H1 (cell line): Measurements from ENCODE around the gene RUSC2. TPM values are rescaled to one million over a fixed set of nuclear protein-coding genes. Genes with fewer than 3 reads are reported as not detected.

Experiments used
- CTCF ChIA-PET: fragments of 300-600 bp; sonication (Branson Sonifier 250); formaldehyde crosslinking; loops from one replicate; lab custom pipeline; 2021; ENCODE audit not compliant: partially characterized antibody; lab: Charles Lee
- POLR2A ChIA-PET: fragments of 300-600 bp; sonication (Branson Sonifier 250); formaldehyde crosslinking; loops from one replicate; lab custom pipeline; 2021; ENCODE audit warnings: inconsistent platforms; ENCODE audit not compliant: partially characterized antibody; lab: Charles Lee
- DNase-seq, 2 experiments: peaks; one replicate each; pipeline versions ENCODE4 v3.0.0 to v3.0.0-alpha.2; 2010 to 2022; ENCODE audit warnings: low spot score in 2 of 2, low read depth in 1 of 2, mixed read lengths in 1 of 2
- FAIRE-seq: peaks from 2 replicates; lab custom pipeline; 2011; peaks lifted over from hg19 to GRCh38; lab: Jason Lieb, UNC
- H2AFZ ChIP-seq: 2 replicates; pipeline ENCODE4 v1.8.1; 2012; ENCODE audit warnings: low read length, inconsistent platforms
- H2AK5ac ChIP-seq: 2 replicates; pipeline ENCODE4 v1.6.1; 2013; ENCODE audit warnings: low read depth, low read length
- H2BK120ac ChIP-seq: replicated peaks from 2 replicates; pipeline ENCODE3; 2013; ENCODE audit warnings: low read depth, low read length, inconsistent platforms
- H2BK12ac ChIP-seq: 2 replicates; pipeline ENCODE4 v1.6.1; 2013; ENCODE audit warnings: low read depth, low read length
- H2BK15ac ChIP-seq: 2 replicates; pipeline ENCODE4 v1.6.1; 2013; ENCODE audit warnings: low read length
- H2BK20ac ChIP-seq: 2 replicates; pipeline ENCODE4 v1.6.1; 2013; ENCODE audit warnings: low read length
- H2BK5ac ChIP-seq: 2 replicates; pipeline ENCODE4 v1.6.1; 2013; ENCODE audit warnings: low read depth, low read length
- H3K14ac ChIP-seq: 2 replicates; pipeline ENCODE4 v1.6.1; 2013; ENCODE audit warnings: inconsistent platforms; ENCODE audit not compliant: insufficient read length
- H3K18ac ChIP-seq: 2 replicates; pipeline ENCODE4 v1.6.1; 2013; ENCODE audit warnings: low read length; ENCODE audit errors: extremely low read depth
- H3K23ac ChIP-seq: 2 replicates; pipeline ENCODE4 v1.6.1; 2013; ENCODE audit warnings: inconsistent platforms; ENCODE audit not compliant: insufficient read length
- H3K23me2 ChIP-seq: 2 replicates; pipeline ENCODE4 v1.6.1; 2013; ENCODE audit warnings: low read depth, low read length
- H3K27ac ChIP-seq: 2 replicates; pipeline ENCODE4 v1.6.1; 2011; ENCODE audit warnings: low read depth, low read length, inconsistent platforms
- H3K27me3 ChIP-seq, 4 experiments: replicated peaks in 1 of 4; 1 replicate in 1 of 4; 2 replicates in 3 of 4; pipeline versions ENCODE4 v1.6.1 to v1.8.1; 2011 to 2013; ENCODE audit warnings: low read length in 3 of 4, mild to moderate bottlenecking in 3 of 4, inconsistent platforms in 2 of 4, mixed read lengths in 2 of 4, moderate library complexity in 1 of 4; ENCODE audit not compliant: control insufficient read depth in 3 of 4, insufficient read depth in 3 of 4; ENCODE audit errors: extremely low read depth in 1 of 4
- H3K36me3 ChIP-seq, 4 experiments: 2 replicates each; pipeline versions ENCODE4 v1.6.1 to v1.8.1; 2011 to 2013; ENCODE audit warnings: mild to moderate bottlenecking in 4 of 4, low read length in 3 of 4, moderate library complexity in 2 of 4, control low read depth in 1 of 4, inconsistent platforms in 1 of 4; ENCODE audit not compliant: insufficient read depth in 4 of 4, control insufficient read depth in 2 of 4
- H3K4ac ChIP-seq: replicated peaks from 2 replicates; pipeline ENCODE3; 2013; ENCODE audit warnings: low read length, low read depth, mixed read lengths, inconsistent platforms; ENCODE audit not compliant: insufficient read length
- H3K4me1 ChIP-seq, 4 experiments: replicated peaks in 1 of 4; 1 replicate in 1 of 4; 2 replicates in 3 of 4; pipeline versions ENCODE4 v1.6.1 to v1.8.1; 2011 to 2013; ENCODE audit warnings: low read length in 3 of 4, inconsistent platforms in 2 of 4, mixed read lengths in 1 of 4; ENCODE audit not compliant: insufficient read depth in 4 of 4, control insufficient read depth in 3 of 4
- H3K4me2 ChIP-seq, 2 experiments: 2 replicates each; pipeline versions ENCODE4 v1.6.1 to v1.8.1; 2011 to 2013; ENCODE audit warnings: low read depth in 2 of 2, low read length in 2 of 2, control low read depth in 1 of 2, inconsistent platforms in 1 of 2, mild to moderate bottlenecking in 1 of 2; ENCODE audit not compliant: insufficient read depth in 1 of 2
- H3K4me3 ChIP-seq, 4 experiments: fragments of 200-600, 300-600 bp in 1 of 4; sonication (generic), shearing (Covaris generic), sonication (Bioruptor Twin) in 1 of 4; 2 replicates each; pipeline versions ENCODE4 v1.5.1 to v1.8.1; 2011 to 2016; ENCODE audit warnings: low read length in 4 of 4, low read depth in 3 of 4, control low read depth in 2 of 4, inconsistent platforms in 2 of 4, mild to moderate bottlenecking in 2 of 4, mixed read lengths in 1 of 4, moderate library complexity in 1 of 4; ENCODE audit not compliant: insufficient read depth in 2 of 4; ENCODE audit errors: extremely low read depth in 1 of 4
- H3K56ac ChIP-seq: replicated peaks from 2 replicates; pipeline ENCODE3; 2013; ENCODE audit warnings: low read depth, mild to moderate bottlenecking, mixed read lengths, low read length, inconsistent platforms; ENCODE audit not compliant: insufficient read length
- H3K79me1 ChIP-seq: 2 replicates; pipeline ENCODE4 v1.6.1; 2013; ENCODE audit warnings: low read depth, low read length, control low read depth
- H3K79me2 ChIP-seq, 2 experiments: 2 replicates each; pipeline versions ENCODE4 v1.6.1 to v1.8.1; 2012 to 2013; ENCODE audit warnings: low read length in 2 of 2, mild to moderate bottlenecking in 2 of 2, inconsistent platforms in 1 of 2; ENCODE audit not compliant: insufficient read depth in 2 of 2, control insufficient read depth in 1 of 2
- H3K9ac ChIP-seq, 4 experiments: replicated peaks in 1 of 4; 1 replicate in 1 of 4; 2 replicates in 3 of 4; pipeline versions ENCODE4 v1.6.1 to v1.8.1; 2011 to 2013; ENCODE audit warnings: low read depth in 3 of 4, low read length in 3 of 4, control low read depth in 2 of 4, mild to moderate bottlenecking in 2 of 4, moderate library complexity in 2 of 4, inconsistent platforms in 1 of 4; ENCODE audit errors: extremely low read depth in 1 of 4
- H3K9me3 ChIP-seq, 2 experiments: 2 replicates each; pipeline versions ENCODE4 v1.6.1 to v1.8.1; 2012 to 2013; ENCODE audit warnings: mild to moderate bottlenecking in 2 of 2, moderate library complexity in 2 of 2, control low read depth in 1 of 2, inconsistent platforms in 1 of 2, low read depth in 1 of 2, low read length in 1 of 2, mixed read lengths in 1 of 2; ENCODE audit not compliant: insufficient read depth in 2 of 2
- H4K20me1 ChIP-seq, 2 experiments: replicated peaks in 1 of 2; 2 replicates each; pipeline versions ENCODE3 to v1.8.1; 2011 to 2013; ENCODE audit warnings: inconsistent platforms in 2 of 2, low read length in 2 of 2, mild to moderate bottlenecking in 1 of 2; ENCODE audit not compliant: insufficient read depth in 2 of 2, control insufficient read depth in 1 of 2
- H4K5ac ChIP-seq: 2 replicates; pipeline ENCODE4 v1.6.1; 2013; ENCODE audit warnings: low read length, low read depth, mixed read lengths, inconsistent platforms; ENCODE audit not compliant: insufficient read length
- H4K8ac ChIP-seq: 2 replicates; pipeline ENCODE4 v1.8.0; 2013; ENCODE audit warnings: mild to moderate bottlenecking, moderate library complexity, low read length, inconsistent platforms; ENCODE audit not compliant: insufficient read depth; ENCODE audit errors: extremely low read depth
- H4K91ac ChIP-seq: replicated peaks from 2 replicates; pipeline ENCODE3; 2013; ENCODE audit warnings: low read length, mixed read lengths, inconsistent platforms; ENCODE audit not compliant: insufficient read length
- ASH2L ChIP-seq: fragments of 200-600, 300-600 bp; sonication (generic); IDR thresholded peaks from one replicate; pipeline ENCODE4 v1.7.1; 2017; ENCODE audit warnings: low read length
- CREB1 ChIP-seq: IDR thresholded peaks from 2 replicates; pipeline ENCODE4 v1.6.1; 2012; ENCODE audit warnings: inconsistent platforms
- CTBP2 ChIP-seq: IDR thresholded peaks from 2 replicates; pipeline ENCODE4 v1.7.0; 2011; ENCODE audit warnings: borderline replicate concordance, mild to moderate bottlenecking, moderate library complexity, mixed read lengths, low read length; ENCODE audit not compliant: insufficient read depth, insufficient read length
- E2F6 ChIP-seq: IDR thresholded peaks from 2 replicates; pipeline ENCODE4 v1.6.1; 2012; ENCODE audit warnings: inconsistent platforms
- HDAC6 ChIP-seq: IDR thresholded peaks from one replicate; pipeline ENCODE4 v1.7.1; 2012; ENCODE audit warnings: low read depth, mild to moderate bottlenecking, inconsistent platforms, low read length, moderate library complexity
- KDM4A ChIP-seq: IDR thresholded peaks from one replicate; pipeline ENCODE4 v1.7.1; 2012; ENCODE audit warnings: low read depth, mild to moderate bottlenecking, moderate library complexity, low read length, inconsistent platforms; ENCODE audit not compliant: severe bottlenecking
- RXRA ChIP-seq: IDR thresholded peaks from 2 replicates; pipeline ENCODE4 v1.6.1; 2011; ENCODE audit warnings: low read depth, mild to moderate bottlenecking, low read length, moderate library complexity; ENCODE audit not compliant: insufficient read depth
- SIN3A ChIP-seq, 2 experiments: IDR thresholded peaks in 1 of 2; conservative IDR thresholded peaks in 1 of 2; 2 replicates each; pipeline ENCODE4 v1.6.1; 2011 to 2012; ENCODE audit warnings: low read length in 2 of 2, improper control_type of control experiment in 1 of 2, low read depth in 1 of 2, mild to moderate bottlenecking in 1 of 2
- SIRT6 ChIP-seq: IDR thresholded peaks from one replicate; pipeline ENCODE4 v1.7.1; 2012; ENCODE audit warnings: low read length, inconsistent platforms
- SIX5 ChIP-seq: IDR thresholded peaks from 2 replicates; pipeline ENCODE4 v1.6.1; 2011; ENCODE audit warnings: mild to moderate bottlenecking, low read depth, low read length
- WGBS, 2 experiments: shearing (Covaris generic) in 1 of 2; methylation state at CpG; one replicate each; pipeline versions ENCODE4 v1.1.6 to v1.1.7; 2013 to 2015; ENCODE audit warnings: low lambda C conversion rate in 2 of 2, mixed read lengths in 2 of 2, inconsistent platforms in 1 of 2, low coverage in 1 of 2, missing lambda C conversion rate in 1 of 2; ENCODE audit not compliant: insufficient replicate concordance in 2 of 2, insufficient coverage in 1 of 2, insufficient read length in 1 of 2; ENCODE audit errors: extremely low coverage in 1 of 2, missing lambda C conversion rate in 1 of 2; 5-methylcytosine and 5-hydroxymethylcytosine counted together
- polyA plus RNA-seq, 7 experiments: library from polyadenylated mRNA; depleted of rRNA in 3 of 7; stranded (reverse) in 5 of 7; unstranded in 2 of 7; fragments of >200 nt in 5 of 7; fragments of 200-250 nt in 2 of 7; gene quantifications; 1 replicate in 5 of 7; 2 replicates in 1 of 7; 4 replicates in 1 of 7; pipeline versions ENCODE4 v1.2.1 to v1.2.3, GENCODE V29; 2011 to 2013; ENCODE audit warnings: missing spikeins in 2 of 7, mixed read lengths in 2 of 7
- total RNA-seq: library from RNA; stranded (reverse); fragmentation: NEBNext Ultra II Directional; extraction: Animal tissue kit (Norgen Biotek cat#: 25700); gene quantifications from 2 replicates; pipeline ENCODE4 v1.2.1, GENCODE V29; 2021

RUSC2 gene
- total and polyA plus RNA-seq, 2 of the 8 experiments (the other 6 are each of a cell fraction or from before 2014, with no cell fraction given), result 4.2 to 7.9 TPM

- 2% methylated on average over 37 of the region's 44 CpGs; no CpG with 5 or more reads in 1 of the 2 experiments for WGBS, 2 experiments
- Histone ChIP-seq H2BK5ac (peak overlapping the region; percentile 82; the same call in 1 of the 2 replicates), H3K23ac (no peak overlapping the region), H4K5ac (peak overlapping the region; percentile 36), H2AFZ (peak overlapping the region; percentile 60; the same call in 1 of the 2 replicates), H4K91ac (peak overlapping the region; percentile 79), H3K4me2 (peak overlapping the region; percentile 78 to 80), H2BK120ac (no peak overlapping the region), H2BK12ac (peak overlapping the region; percentile 85; the same call in 1 of the 2 replicates), H3K14ac (no peak overlapping the region), H2AK5ac (no peak overlapping the region), H3K4me3 (peak overlapping the region; percentile 71 to 87 (median 74)), H2BK20ac (no peak overlapping the region), H3K27me3 (peaks cover 0 to 5% (median 0%) of the 10 kb centered on the region in 4 experiments; a peak in 1 of 7 replicates), H3K18ac (peak overlapping the region; percentile 93), H3K79me1 (no peaks in the 10 kb centered on the region), H3K36me3 (no peaks in the 10 kb centered on the region), H3K9ac (peak overlapping the region in 3 of 4 experiments; percentile 22 to 42 (median 30); a peak in 4 of 7 replicates), H3K9me3 (no peaks in the 10 kb centered on the region), H4K8ac (no peak overlapping the region), H4K20me1 (no peaks in the 10 kb centered on the region), H3K79me2 (0 out of 4 replicates have a peak, but pooled peaks cover 0 to 4% of the 10 kb centered on the region in 2 experiments), H3K56ac (no peak overlapping the region), H3K27ac (no peak overlapping the region), H3K4me1 (peaks cover 0 to 8% (median 4%) of the 10 kb centered on the region in 4 experiments; a peak in 4 of 7 replicates), H3K4ac (peak overlapping the region; percentile 39), H2BK15ac (peak overlapping the region; percentile 10; the same call in 1 of the 2 replicates), H3K23me2 (peaks cover 18% of the 10 kb centered on the region)
- CTCF ChIA-PET, result interaction anchor here (0.5 to 2.1 kb wide), 18 partner anchors 10 to 207 kb away, joined by 3 to 36 read pairs (median 4); no protein-coding TSS in a partner anchor
- POLR2A ChIA-PET, result interaction anchor here (0.6 to 2.0 kb wide), 13 partner anchors 11 to 695 kb away, joined by 3 to 7 read pairs (median 4); partner anchors contain the start of gene VCP
- peak in 1 of 2 experiments; percentile 66 for DNase-seq
- no peak for FAIRE-seq
- TF ChIP-seq E2F6, result no peak
- TF ChIP-seq SIRT6, result no peak
- 0 out of 2 replicates have a peak, but pooled peaks have one; percentile 9 for TF ChIP-seq RXRA
- peak; percentile 63 for TF ChIP-seq CTBP2
- peak; percentile 84 for TF ChIP-seq KDM4A
- TF ChIP-seq CREB1, result no peak
- TF ChIP-seq HDAC6, result no peak
- peak; percentile 2 for TF ChIP-seq ASH2L
- TF ChIP-seq SIX5, result no peak
- 0 out of 4 replicates have a peak, but pooled peaks of 1 of the 2 experiments have one; percentile 5 for TF ChIP-seq SIN3A (conservative IDR thresholded peaks at IDR 0.05 in 1 of 2, IDR thresholded peaks at IDR 0.05 in 1 of 2; ENCODE audit: low read depth in 1 of 2, low read length in 2 of 2)
Measured at GRCh38 chr9:35490155-35490909, 421 bp downstream of the RUSC2 start.
